Activated naive CD8-positive, alpha-beta T cell treated with anti-CD3 and anti-CD28 coated beads, Interleukin-2, amount 10 ng/mL, durations not matched to agents 7 days and 5 days (primary cell): ENCODE data around the gene JAKMIP3. TPM values are rescaled to one million over a fixed set of nuclear protein-coding genes. Genes with fewer than 3 reads are reported as not detected.

ENCODE experiments used
- ATAC-seq: fragments of 150-1000 bp; cut with Tn5 transposase; one replicate; pipeline ENCODE4 v1.10.0; 2021; ENCODE audit warnings: low read depth, moderate library complexity
- POLR2A ChIA-PET: fragments of 350-600 bp; sonication (Branson Sonifier 250); formaldehyde crosslinking; loops from one replicate; lab custom pipeline; 2021; ENCODE audit warnings: antibody characterized with exemption; lab: Charles Lee
- DNase-seq: peaks from one replicate; pipeline ENCODE4 v3.0.0; 2021
- H3K27ac Mint-ChIP-seq: one replicate; pipeline ENCODE4 v1.8.0; 2022; ENCODE audit warnings: mild to moderate bottlenecking, mixed read lengths
- H3K27me3 Mint-ChIP-seq: one replicate; pipeline ENCODE4 v1.8.0; 2022; ENCODE audit warnings: mild to moderate bottlenecking, moderate library complexity, mixed read lengths
- H3K36me3 Mint-ChIP-seq: one replicate; pipeline ENCODE4 v1.8.0; 2021; ENCODE audit warnings: mild to moderate bottlenecking, mixed read lengths
- H3K4me1 Mint-ChIP-seq: one replicate; pipeline ENCODE4 v1.8.0; 2021; ENCODE audit warnings: mixed read lengths
- H3K4me3 Mint-ChIP-seq: one replicate; pipeline ENCODE4 v1.8.0; 2022; ENCODE audit warnings: mild to moderate bottlenecking, moderate library complexity, mixed read lengths
- H3K9me3 Mint-ChIP-seq: one replicate; pipeline ENCODE4 v1.8.0; 2021; ENCODE audit warnings: mixed read lengths
- total RNA-seq, 2 experiments: library from RNA; stranded (reverse); gene quantifications; one replicate each; pipeline ENCODE4 v1.2.3, GENCODE V29; 2021

The JAKMIP3 gene
- total RNA-seq = under 1 TPM; 0.17 to 0.28 TPM

DNA sequence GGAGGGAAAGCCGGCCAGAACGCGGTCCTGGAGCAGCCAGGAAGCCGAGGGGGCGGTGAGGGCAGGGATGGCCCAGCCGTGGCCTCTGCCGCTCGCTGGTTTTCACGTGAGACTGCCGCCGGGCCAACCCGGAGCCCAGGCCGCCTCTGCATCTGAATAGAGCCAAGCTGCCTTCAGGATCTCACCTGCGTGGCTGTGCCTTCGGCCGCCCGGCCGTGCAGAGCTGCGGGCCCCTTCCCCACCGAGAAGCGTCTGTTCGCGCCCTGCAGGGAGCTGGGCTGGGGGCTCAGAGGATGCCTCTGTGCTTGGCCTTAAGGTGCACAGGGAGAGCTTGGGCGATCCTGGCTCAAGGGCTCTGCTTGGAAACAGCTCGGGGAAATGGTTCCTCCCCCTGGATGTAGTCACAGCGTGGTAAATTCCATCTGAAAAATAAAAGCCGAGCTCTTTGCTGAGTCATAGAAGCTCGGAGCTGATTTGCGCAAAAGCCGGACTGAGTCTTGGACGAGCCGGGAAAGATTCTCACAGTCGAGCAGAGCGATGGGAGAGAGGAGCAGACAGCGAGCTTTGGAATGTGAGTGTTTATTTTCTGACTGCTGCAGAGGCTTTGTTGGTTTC lies at the start of gene JAKMIP3:
TSS of gene JAKMIP3 (plus strand) at position 456 of the 615 bp plus-strand sequence. CDS start 38,863 bp downstream, outside the sequence.
- Mint-ChIP-seq H3K27ac (no peak within 1 kb of the TSS), H3K9me3 (no peaks in the 10 kb centered on the region), H3K4me1 (peaks cover 4% of the 10 kb centered on the region), H3K27me3 (peaks cover 6% of the 10 kb centered on the region), H3K36me3 (no peaks in the 10 kb centered on the region), H3K4me3 (peak within 1 kb of the TSS; percentile 77)
- POLR2A ChIA-PET = no interaction called here
- no peak for DNase-seq
- peak; percentile 33 for ATAC-seq

- H3K27ac Mint-ChIP-seq = no peak overlapping the region
- DNase-seq (no peak), ATAC-seq (no peak)
- POLR2A ChIA-PET = no interaction called here
- peaks cover 9% of the 10 kb centered on the region for H3K27me3 Mint-ChIP-seq
- no peaks in the 10 kb centered on the region for H3K9me3 Mint-ChIP-seq
- no peaks in the 10 kb centered on the region for H3K36me3 Mint-ChIP-seq
- peaks cover 3% of the 10 kb centered on the region for H3K4me1 Mint-ChIP-seq
- no peak overlapping the region for H3K4me3 Mint-ChIP-seq
These were observed 49.2 kb upstream of the JAKMIP3 start for GRCh38 chr10:132016514-132016913.

- POLR2A ChIA-PET = no interaction called here
- Mint-ChIP-seq H3K36me3 (no peaks in the 10 kb centered on the region), H3K27me3 (peaks cover 9% of the 10 kb centered on the region), H3K9me3 (no peaks in the 10 kb centered on the region), H3K4me1 (peaks cover 7% of the 10 kb centered on the region), H3K27ac (no peak overlapping the region), H3K4me3 (no peak overlapping the region)
- ATAC-seq (no peak), DNase-seq (no peak)
These were observed 47.3 kb upstream of the JAKMIP3 start for GRCh38 chr10:132018446-132018845.

DNA sequence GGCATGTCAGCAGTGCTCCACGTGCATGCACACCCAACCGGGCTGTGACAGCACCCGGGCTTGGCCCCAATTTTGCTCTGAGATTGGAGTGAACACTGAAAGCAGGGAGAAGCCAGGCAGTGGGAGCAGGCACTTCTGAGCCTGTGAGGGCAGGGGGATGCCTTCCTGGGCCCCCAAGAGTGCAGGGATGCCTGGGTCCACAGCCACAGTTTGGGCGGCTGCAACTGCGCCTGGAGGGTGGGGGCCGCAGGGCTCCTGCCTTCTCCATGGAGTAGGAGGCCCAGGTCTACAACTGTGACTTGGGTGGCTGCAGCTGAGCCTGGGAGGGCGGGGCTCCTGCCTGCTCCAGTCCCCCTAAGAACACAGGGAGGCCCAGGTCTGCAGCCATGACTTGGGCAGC lies 46.4 kb upstream of the JAKMIP3 start:
- Mint-ChIP-seq H3K27ac (no peak overlapping the region), H3K27me3 (peaks cover 14% of the 10 kb centered on the region), H3K9me3 (no peaks in the 10 kb centered on the region), H3K4me3 (no peak overlapping the region), H3K4me1 (peaks cover 7% of the 10 kb centered on the region), H3K36me3 (no peaks in the 10 kb centered on the region)
- no peak for ATAC-seq
- POLR2A ChIA-PET = no interaction called here
- no peak for DNase-seq

- ATAC-seq (no peak), DNase-seq (no peak)
- H3K4me1 Mint-ChIP-seq = peaks cover 4% of the 10 kb centered on the region
- H3K9me3 Mint-ChIP-seq = no peaks in the 10 kb centered on the region
- POLR2A ChIA-PET = no interaction called here
- H3K27ac Mint-ChIP-seq = no peak overlapping the region
- H3K27me3 Mint-ChIP-seq = peaks cover 22% of the 10 kb centered on the region
- no peak overlapping the region for H3K4me3 Mint-ChIP-seq
- H3K36me3 Mint-ChIP-seq = no peaks in the 10 kb centered on the region
These were observed 45.3 kb upstream of the JAKMIP3 start for GRCh38 chr10:132020456-132020855.

- no peaks in the 10 kb centered on the region for H3K36me3 Mint-ChIP-seq
These were observed 44.7 kb upstream of the JAKMIP3 start for GRCh38 chr10:132021046-132021445.

DNA sequence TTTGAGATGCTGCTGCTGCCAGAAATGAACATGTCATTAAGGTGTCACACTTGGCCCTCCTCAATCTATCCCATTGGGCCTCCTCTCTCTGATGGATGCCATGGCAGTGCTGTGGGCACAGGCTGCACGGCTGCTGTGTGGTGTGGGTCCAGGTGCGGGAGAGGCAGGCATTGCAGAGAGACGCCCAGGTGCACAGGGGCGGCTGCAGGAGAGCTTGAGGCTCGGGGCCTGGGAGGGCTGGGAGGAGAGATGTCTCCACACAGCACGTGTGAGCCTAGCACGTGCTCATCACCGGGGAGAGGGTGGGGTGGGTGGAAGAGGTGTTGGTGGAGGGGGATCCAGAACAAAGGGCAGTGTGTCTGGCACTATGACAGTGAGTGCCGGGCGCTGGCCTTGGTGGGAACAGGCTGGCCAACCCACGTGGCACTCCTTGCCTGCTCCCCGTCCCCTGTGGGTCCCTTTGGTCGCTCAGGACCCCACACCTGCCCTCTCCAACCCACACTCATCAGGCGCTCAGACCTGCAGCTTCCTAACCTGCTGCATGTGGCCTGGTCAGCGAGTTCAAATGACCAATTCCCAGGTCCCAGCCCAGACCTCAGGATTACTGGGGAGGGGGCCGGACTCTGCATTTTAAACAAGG lies 44.1 kb upstream of the JAKMIP3 start:
- POLR2A ChIA-PET = no interaction called here
- Mint-ChIP-seq H3K4me1 (peaks cover 4% of the 10 kb centered on the region), H3K9me3 (no peaks in the 10 kb centered on the region), H3K36me3 (no peaks in the 10 kb centered on the region), H3K4me3 (no peak overlapping the region), H3K27ac (no peak overlapping the region), H3K27me3 (peaks cover 19% of the 10 kb centered on the region)
- no peak for DNase-seq
- ATAC-seq = no peak

More at GRCh38 chr10:132021046-132021445, 44.7 kb upstream of the JAKMIP3 start:
- Mint-ChIP-seq H3K27me3 (peaks cover 23% of the 10 kb centered on the region), H3K27ac (no peak overlapping the region), H3K9me3 (no peaks in the 10 kb centered on the region), H3K4me1 (peaks cover 4% of the 10 kb centered on the region), H3K4me3 (no peak overlapping the region)
- no peak for DNase-seq
- ATAC-seq = no peak
- POLR2A ChIA-PET = no interaction called here

DNA sequence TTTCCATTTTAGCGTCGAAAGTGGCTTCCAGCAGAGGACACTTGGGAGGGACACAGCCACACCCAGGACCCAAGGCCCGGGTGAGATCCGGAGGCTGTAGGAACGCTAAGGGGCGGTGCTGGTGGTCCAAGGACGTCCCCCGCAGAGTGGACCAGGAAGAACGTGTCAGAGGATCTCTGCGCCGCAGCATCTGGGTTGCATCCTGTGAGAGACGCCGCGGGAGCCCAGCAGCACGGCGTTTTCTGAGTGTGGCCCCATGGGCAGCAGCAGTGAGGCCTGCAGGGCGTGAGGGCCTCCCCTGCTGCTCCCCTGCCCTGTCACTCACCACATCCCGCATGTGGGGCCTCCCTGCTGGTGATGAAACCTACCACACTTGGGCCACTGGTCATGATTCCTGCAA lies 43.5 kb upstream of the JAKMIP3 start:
- POLR2A ChIA-PET = interaction anchor here (1.1 to 1.5 kb wide), 2 partner anchors 42 to 122 kb away, joined by 3 to 4 read pairs; no protein-coding TSS in a partner anchor
- Mint-ChIP-seq H3K36me3 (no peaks in the 10 kb centered on the region), H3K9me3 (no peaks in the 10 kb centered on the region), H3K4me3 (no peak overlapping the region), H3K4me1 (peaks cover 4% of the 10 kb centered on the region), H3K27me3 (peaks cover 23% of the 10 kb centered on the region), H3K27ac (no peak overlapping the region)
- DNase-seq (no peak), ATAC-seq (no peak)

DNA sequence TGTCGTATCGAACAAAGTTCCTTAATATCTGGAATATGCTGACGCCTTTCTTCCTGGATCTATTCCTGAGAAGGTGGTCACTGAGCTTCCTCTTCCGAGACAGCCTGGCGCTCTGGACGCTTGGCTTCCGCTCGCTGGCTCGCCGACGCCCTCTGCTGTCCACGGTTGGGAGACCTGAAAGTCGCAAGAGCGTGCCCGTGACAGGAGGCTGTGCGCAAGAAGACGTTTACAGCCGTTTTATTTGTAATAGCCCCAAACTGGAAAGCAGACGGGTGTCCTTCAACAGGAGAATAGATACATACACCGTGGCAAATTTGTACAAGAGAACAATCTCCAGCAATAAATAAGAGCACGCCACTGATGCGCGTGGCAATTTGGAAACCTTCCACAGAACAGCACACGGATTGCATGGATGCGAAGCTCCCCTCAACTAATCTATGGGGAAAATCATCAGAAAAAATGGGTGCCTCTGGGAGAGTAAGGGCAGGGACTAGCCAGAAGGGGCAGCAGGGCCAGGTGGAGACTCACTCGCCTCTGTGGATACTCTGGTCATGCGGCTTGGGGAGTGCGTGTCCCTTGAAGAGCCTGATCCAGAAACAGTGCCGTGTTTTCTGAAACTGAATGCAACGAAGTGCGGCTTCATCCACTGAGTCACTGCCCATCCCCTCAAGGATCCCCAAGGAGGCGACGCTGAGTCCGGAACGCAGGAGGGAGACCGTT lies 42.5 kb upstream of the JAKMIP3 start:
- Mint-ChIP-seq H3K9me3 (no peaks in the 10 kb centered on the region), H3K27ac (no peak overlapping the region), H3K36me3 (no peaks in the 10 kb centered on the region), H3K4me1 (peaks cover 4% of the 10 kb centered on the region), H3K27me3 (peaks cover 30% of the 10 kb centered on the region), H3K4me3 (peak overlapping the region; percentile 11)
- POLR2A ChIA-PET = interaction anchor here (1.1 to 1.5 kb wide), 2 partner anchors 43 to 123 kb away, joined by 3 to 4 read pairs; no protein-coding TSS in a partner anchor
- DNase-seq (peak; percentile 87), ATAC-seq (peak; percentile 90)

- DNase-seq = no peak
- POLR2A ChIA-PET = no interaction called here
- no peaks in the 10 kb centered on the region for H3K9me3 Mint-ChIP-seq
- H3K36me3 Mint-ChIP-seq = no peaks in the 10 kb centered on the region
- no peak overlapping the region for H3K4me3 Mint-ChIP-seq
- peaks cover 47% of the 10 kb centered on the region for H3K27me3 Mint-ChIP-seq
- no peak overlapping the region for H3K27ac Mint-ChIP-seq
- no peak for ATAC-seq
- peaks cover 7% of the 10 kb centered on the region for H3K4me1 Mint-ChIP-seq
These were observed 38.2 kb upstream of the JAKMIP3 start for GRCh38 chr10:132027423-132027983.

- H3K27me3 Mint-ChIP-seq = peaks cover 50% of the 10 kb centered on the region
These were observed 37.0 kb upstream of the JAKMIP3 start for GRCh38 chr10:132028706-132029105.

DNA sequence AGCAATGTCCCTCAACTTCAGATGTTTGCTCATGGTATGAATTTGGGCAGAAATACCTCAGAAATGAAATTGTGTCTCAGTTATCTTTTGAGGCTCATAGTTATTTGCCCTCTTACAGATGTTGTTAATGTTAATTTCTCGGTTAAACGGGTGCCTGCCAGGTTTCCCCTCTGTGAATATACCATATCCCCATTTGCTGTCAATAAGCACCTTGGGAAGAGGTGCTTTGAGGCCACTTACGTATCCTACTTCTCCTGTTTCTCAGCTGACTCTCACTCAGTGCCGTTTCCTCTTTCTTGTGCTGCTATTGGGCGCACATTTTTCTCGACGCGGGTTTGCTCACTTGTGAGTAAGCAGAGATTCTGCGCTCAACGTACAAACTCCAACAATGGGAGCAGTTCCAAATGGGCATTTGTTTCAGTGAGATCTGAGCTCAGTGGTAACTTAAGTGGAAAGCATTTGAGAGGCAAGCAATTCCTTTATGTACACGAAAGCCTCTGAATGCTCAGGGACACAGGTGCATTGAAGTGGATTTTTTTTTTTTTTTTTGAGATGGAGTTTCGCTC lies 34.8 kb upstream of the JAKMIP3 start:
- H3K27me3 Mint-ChIP-seq = peaks cover 51% of the 10 kb centered on the region
- POLR2A ChIA-PET = no interaction called here
- ATAC-seq = no peak

More at GRCh38 chr10:132028706-132029105, 37.0 kb upstream of the JAKMIP3 start:
- ATAC-seq = no peak
- peaks cover 3% of the 10 kb centered on the region for H3K4me1 Mint-ChIP-seq
- no peaks in the 10 kb centered on the region for H3K9me3 Mint-ChIP-seq
- POLR2A ChIA-PET = no interaction called here
- no peak overlapping the region for H3K27ac Mint-ChIP-seq
- H3K36me3 Mint-ChIP-seq = no peaks in the 10 kb centered on the region
- DNase-seq = no peak
- H3K4me3 Mint-ChIP-seq = no peak overlapping the region

DNA sequence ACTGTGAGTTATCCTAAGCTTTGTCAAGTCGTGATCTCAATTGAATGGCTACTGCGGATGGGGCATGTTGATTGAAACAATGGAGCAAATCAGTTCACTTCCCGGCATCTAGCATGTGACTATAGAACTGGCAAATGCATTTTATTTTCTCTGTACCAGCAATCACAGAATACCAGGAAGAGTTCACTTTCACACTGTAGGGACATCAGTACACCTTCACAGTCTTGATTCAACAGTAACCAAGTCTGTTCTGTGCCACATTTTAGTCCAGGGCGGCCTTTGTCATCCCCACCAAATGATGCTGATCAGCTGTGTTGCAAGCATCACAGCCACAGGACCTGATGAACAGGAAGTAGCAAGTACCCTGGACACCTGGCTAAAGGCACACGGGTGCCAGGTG lies 32.1 kb upstream of the JAKMIP3 start:
- no peak for DNase-seq

More for the DNA sequence above, 34.8 kb upstream of the JAKMIP3 start:
- H3K4me3 Mint-ChIP-seq = no peak overlapping the region
- H3K36me3 Mint-ChIP-seq = no peaks in the 10 kb centered on the region
- no peak for DNase-seq
- peaks cover 3% of the 10 kb centered on the region for H3K4me1 Mint-ChIP-seq
- H3K27ac Mint-ChIP-seq = no peak overlapping the region
- no peaks in the 10 kb centered on the region for H3K9me3 Mint-ChIP-seq

More for the DNA sequence above, 32.1 kb upstream of the JAKMIP3 start:
- Mint-ChIP-seq H3K9me3 (no peaks in the 10 kb centered on the region), H3K27me3 (peaks cover 55% of the 10 kb centered on the region), H3K36me3 (no peaks in the 10 kb centered on the region), H3K27ac (no peak overlapping the region), H3K4me1 (peaks cover 4% of the 10 kb centered on the region), H3K4me3 (no peak overlapping the region)
- no peak for ATAC-seq
- POLR2A ChIA-PET = interaction anchor here (0.5 kb wide), 1 partner anchor 9 kb away, joined by 3 read pairs; no protein-coding TSS in a partner anchor
